ENCODE data around the gene RPL32. TPM values are rescaled to one million over a fixed set of nuclear protein-coding genes. Genes with fewer than 3 reads are reported as not detected.

Gene RPL32
- total and polyA plus RNA-seq, 9 of the 15 experiments (the other 6 are each of a cell fraction or from before 2014, with no cell fraction given): 2,738 to 6,200 (median 4,286) TPM

GRCh38 chr3:12809435-12809834, 31.9 kb downstream of the RPL32 start:
- Histone ChIP-seq H3K9me1 (ENCODE audit: control insufficient read depth, insufficient read depth, low read length) (no peaks in the 10 kb centered on the region), H3K4me1 (replicated peaks in 1 of 2; ENCODE audit: control insufficient read depth in 2 of 2, insufficient read depth in 2 of 2, low read length in 2 of 2) (peaks cover 9 to 17% of the 10 kb centered on the region in 2 experiments; a peak in 4 of 5 replicates), H3K36me3 (ENCODE audit: control insufficient read depth, insufficient read depth, low read length) (peaks cover 46% of the 10 kb centered on the region; the same call in 2 of the 3 replicates), H3K9me3 (replicated peaks; ENCODE audit: control insufficient read depth, insufficient read depth, low read depth, low read length) (no peaks in the 10 kb centered on the region), H2AFZ (ENCODE audit: low read depth, low read length) (peak overlapping the region; percentile 91), H3K79me2 (ENCODE audit: control insufficient read depth, insufficient read depth, low read length) (no peaks in the 10 kb centered on the region), H3K4me2 (ENCODE audit: insufficient read depth, low read length) (peak overlapping the region; percentile 81), H4K20me1 (replicated peaks; ENCODE audit: control insufficient read depth, insufficient read depth, low read length) (no peaks in the 10 kb centered on the region), H3K27me3 (ENCODE audit: control insufficient read depth in 2 of 2, insufficient read depth in 2 of 2, low read length in 2 of 2) (no peaks in the 10 kb centered on the region), H3K27ac (ENCODE audit: extremely low read depth, low read depth, low read length) (no peak overlapping the region), H3K4me3 (peak overlapping the region; percentile 59), H3K9ac (ENCODE audit: insufficient read depth in 1 of 2, low read depth in 2 of 2, low read length in 2 of 2) (peak overlapping the region; percentile 53 to 90; a peak in 3 of 4 replicates)
- TF ChIP-seq, protein P1, sequence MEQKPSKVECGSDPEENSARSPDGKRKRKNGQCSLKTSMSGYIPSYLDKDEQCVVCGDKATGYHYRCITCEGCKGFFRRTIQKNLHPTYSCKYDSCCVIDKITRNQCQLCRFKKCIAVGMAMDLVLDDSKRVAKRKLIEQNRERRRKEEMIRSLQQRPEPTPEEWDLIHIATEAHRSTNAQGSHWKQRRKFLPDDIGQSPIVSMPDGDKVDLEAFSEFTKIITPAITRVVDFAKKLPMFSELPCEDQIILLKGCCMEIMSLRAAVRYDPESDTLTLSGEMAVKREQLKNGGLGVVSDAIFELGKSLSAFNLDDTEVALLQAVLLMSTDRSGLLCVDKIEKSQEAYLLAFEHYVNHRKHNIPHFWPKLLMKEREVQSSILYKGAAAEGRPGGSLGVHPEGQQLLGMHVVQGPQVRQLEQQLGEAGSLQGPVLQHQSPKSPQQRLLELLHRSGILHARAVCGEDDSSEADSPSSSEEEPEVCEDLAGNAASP (IDR thresholded peaks at IDR 0.05): no peak
- peak; percentile 32 for TF ChIP-seq ZFP36 (IDR thresholded peaks at IDR 0.05; ENCODE audit: low read depth, low read length, partially characterized antibody)
- no peak for TF ChIP-seq U2AF2 (optimal IDR thresholded peaks at IDR 0.05; ENCODE audit: low read depth, low read length)
- TF ChIP-seq POLR3A (IDR thresholded peaks at IDR 0.05; ENCODE audit: borderline replicate concordance, extremely low read depth, insufficient read depth, insufficient read length): no peak
- TF ChIP-seq PHB2 (IDR thresholded peaks at IDR 0.05; ENCODE audit: low read depth): no peak
- TF ChIP-seq, protein P2, sequence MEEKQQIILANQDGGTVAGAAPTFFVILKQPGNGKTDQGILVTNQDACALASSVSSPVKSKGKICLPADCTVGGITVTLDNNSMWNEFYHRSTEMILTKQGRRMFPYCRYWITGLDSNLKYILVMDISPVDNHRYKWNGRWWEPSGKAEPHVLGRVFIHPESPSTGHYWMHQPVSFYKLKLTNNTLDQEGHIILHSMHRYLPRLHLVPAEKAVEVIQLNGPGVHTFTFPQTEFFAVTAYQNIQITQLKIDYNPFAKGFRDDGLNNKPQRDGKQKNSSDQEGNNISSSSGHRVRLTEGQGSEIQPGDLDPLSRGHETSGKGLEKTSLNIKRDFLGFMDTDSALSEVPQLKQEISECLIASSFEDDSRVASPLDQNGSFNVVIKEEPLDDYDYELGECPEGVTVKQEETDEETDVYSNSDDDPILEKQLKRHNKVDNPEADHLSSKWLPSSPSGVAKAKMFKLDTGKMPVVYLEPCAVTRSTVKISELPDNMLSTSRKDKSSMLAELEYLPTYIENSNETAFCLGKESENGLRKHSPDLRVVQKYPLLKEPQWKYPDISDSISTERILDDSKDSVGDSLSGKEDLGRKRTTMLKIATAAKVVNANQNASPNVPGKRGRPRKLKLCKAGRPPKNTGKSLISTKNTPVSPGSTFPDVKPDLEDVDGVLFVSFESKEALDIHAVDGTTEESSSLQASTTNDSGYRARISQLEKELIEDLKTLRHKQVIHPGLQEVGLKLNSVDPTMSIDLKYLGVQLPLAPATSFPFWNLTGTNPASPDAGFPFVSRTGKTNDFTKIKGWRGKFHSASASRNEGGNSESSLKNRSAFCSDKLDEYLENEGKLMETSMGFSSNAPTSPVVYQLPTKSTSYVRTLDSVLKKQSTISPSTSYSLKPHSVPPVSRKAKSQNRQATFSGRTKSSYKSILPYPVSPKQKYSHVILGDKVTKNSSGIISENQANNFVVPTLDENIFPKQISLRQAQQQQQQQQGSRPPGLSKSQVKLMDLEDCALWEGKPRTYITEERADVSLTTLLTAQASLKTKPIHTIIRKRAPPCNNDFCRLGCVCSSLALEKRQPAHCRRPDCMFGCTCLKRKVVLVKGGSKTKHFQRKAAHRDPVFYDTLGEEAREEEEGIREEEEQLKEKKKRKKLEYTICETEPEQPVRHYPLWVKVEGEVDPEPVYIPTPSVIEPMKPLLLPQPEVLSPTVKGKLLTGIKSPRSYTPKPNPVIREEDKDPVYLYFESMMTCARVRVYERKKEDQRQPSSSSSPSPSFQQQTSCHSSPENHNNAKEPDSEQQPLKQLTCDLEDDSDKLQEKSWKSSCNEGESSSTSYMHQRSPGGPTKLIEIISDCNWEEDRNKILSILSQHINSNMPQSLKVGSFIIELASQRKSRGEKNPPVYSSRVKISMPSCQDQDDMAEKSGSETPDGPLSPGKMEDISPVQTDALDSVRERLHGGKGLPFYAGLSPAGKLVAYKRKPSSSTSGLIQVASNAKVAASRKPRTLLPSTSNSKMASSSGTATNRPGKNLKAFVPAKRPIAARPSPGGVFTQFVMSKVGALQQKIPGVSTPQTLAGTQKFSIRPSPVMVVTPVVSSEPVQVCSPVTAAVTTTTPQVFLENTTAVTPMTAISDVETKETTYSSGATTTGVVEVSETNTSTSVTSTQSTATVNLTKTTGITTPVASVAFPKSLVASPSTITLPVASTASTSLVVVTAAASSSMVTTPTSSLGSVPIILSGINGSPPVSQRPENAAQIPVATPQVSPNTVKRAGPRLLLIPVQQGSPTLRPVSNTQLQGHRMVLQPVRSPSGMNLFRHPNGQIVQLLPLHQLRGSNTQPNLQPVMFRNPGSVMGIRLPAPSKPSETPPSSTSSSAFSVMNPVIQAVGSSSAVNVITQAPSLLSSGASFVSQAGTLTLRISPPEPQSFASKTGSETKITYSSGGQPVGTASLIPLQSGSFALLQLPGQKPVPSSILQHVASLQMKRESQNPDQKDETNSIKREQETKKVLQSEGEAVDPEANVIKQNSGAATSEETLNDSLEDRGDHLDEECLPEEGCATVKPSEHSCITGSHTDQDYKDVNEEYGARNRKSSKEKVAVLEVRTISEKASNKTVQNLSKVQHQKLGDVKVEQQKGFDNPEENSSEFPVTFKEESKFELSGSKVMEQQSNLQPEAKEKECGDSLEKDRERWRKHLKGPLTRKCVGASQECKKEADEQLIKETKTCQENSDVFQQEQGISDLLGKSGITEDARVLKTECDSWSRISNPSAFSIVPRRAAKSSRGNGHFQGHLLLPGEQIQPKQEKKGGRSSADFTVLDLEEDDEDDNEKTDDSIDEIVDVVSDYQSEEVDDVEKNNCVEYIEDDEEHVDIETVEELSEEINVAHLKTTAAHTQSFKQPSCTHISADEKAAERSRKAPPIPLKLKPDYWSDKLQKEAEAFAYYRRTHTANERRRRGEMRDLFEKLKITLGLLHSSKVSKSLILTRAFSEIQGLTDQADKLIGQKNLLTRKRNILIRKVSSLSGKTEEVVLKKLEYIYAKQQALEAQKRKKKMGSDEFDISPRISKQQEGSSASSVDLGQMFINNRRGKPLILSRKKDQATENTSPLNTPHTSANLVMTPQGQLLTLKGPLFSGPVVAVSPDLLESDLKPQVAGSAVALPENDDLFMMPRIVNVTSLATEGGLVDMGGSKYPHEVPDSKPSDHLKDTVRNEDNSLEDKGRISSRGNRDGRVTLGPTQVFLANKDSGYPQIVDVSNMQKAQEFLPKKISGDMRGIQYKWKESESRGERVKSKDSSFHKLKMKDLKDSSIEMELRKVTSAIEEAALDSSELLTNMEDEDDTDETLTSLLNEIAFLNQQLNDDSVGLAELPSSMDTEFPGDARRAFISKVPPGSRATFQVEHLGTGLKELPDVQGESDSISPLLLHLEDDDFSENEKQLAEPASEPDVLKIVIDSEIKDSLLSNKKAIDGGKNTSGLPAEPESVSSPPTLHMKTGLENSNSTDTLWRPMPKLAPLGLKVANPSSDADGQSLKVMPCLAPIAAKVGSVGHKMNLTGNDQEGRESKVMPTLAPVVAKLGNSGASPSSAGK (IDR thresholded peaks at IDR 0.05): no peak
- TF ChIP-seq SMAD2 (IDR thresholded peaks at IDR 0.05; ENCODE audit: low read depth, low read length): no peak
- in situ Hi-C loops (cut with MboI): no loop called here
- no TSS peak for BruUV-seq (replicated peaks)
- DNase-seq (ENCODE audit: extremely low read depth in 1 of 4, low spot score in 3 of 4): no peak
- 48% methylated on average over 5 of the region's 5 CpGs for WGBS (ENCODE audit: insufficient coverage, low coverage, missing lambda C conversion rate)
- FAIRE-seq: no peak
- peak; percentile 1; the same call in 1 of the 3 replicates for ATAC-seq
- ChIA-PET POLR2A (interaction anchor here (0.6 to 7.5 kb wide), 8 partner anchors 11 to 151 kb away, joined by 3 to 108 read pairs (median 12); partner anchors contain the start of genes CAND2 and RPL32), CTCF (ENCODE audit: low intra/inter-chr PET ratio) (no interaction called here)
- intact Hi-C loops (cut with micrococcal nuclease): no loop called here
